A172 (cell line): ENCODE results near the gene KRTAP12-3. TPM values are rescaled to one million over a fixed set of nuclear protein-coding genes. Genes with fewer than 3 reads are reported as not detected.
"Not testable (repeated sequence)": the region's sequence is repeated elsewhere in the genome, so short reads cannot be mapped to it uniquely, and the experiment has no call there.

Experiments
- DNase-seq: peaks from one replicate; pipeline ENCODE4 v3.0.0-alpha.2; 2015; ENCODE audit warnings: low spot score
- total RNA-seq: library from RNA; depleted of rRNA; stranded (reverse); fragments of >200 nt; shearing (Covaris generic); gene quantifications from 2 replicates; pipeline ENCODE4 v1.2.3, GENCODE V29; 2014

The KRTAP12-3 gene
- total RNA-seq, 1 experiment from 2014 or later: not detected

- DNase-seq: no peak
Observed at GRCh38 chr21:44650973-44651675, 6.6 kb upstream of the KRTAP12-3 start.

GRCh38 chr21:44653123-44653522, 4.6 kb upstream of the KRTAP12-3 start:
- DNase-seq: no peak

GRCh38 chr21:44653656-44654575, 3.8 kb upstream of the KRTAP12-3 start:
- no peak for DNase-seq

GRCh38 chr21:44654576-44655175, 3.1 kb upstream of the KRTAP12-3 start, which contains the start of gene KRTAP12-4:
KRTAP12-4 (minus strand) TSS chr21:44654659; CDS start chr21:44654614, 45 bp downstream.
- no peak for DNase-seq

GRCh38 chr21:44656868-44657267, 864 bp upstream of the KRTAP12-3 start:
- DNase-seq: no peak

DNA sequence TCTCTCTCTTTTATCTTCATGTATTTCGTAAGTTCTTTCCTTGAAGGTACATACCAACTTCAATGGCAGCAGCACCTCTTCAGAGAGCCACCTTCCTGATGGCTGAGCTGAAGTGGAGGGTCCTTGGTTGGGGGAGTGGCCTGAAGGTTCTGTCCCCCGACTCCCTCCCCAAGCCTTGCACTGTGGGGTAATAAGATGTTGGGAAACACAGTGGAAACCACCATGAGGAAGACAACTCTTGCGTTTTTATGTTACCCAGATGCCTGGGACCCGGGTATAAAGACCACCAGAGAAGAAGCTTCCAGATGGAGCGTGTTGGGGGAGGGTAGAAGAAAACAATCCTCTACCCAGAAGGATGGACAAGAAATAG, 794 bp downstream of the KRTAP12-3 start:
- no peak for DNase-seq

DNA sequence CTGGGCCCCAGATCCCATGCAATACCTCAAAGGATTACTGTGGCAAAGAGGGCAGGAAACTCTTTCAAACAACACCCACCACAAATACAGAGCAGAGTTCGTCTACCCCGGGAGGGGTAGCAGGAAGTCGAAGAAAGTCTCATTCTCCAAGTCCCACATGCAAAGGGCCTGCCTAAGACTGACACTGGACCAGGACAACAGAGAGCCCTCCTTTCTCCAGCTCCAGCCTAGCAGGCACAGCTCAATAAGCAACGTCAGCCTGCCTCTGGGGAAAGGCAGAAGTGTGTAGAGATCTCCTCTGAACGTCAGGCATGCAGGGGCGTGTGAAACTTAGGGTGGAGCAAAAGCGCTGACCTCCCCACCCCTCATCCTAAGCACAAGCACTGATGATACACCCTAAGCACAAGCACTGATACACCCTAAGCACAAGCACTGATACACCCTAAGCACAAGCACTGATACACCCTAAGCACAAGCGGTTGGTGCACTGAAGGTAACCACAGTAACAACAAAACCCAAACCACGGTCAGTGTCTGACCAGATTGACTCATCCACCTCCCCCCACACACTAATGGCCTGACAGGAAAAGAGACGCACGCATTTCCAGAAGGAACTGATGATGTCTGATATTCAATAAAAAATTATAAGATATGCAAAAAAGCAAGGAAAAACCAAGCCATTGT, 1.3 kb downstream of the KRTAP12-3 start:
- DNase-seq: no peak

GRCh38 chr21:44661567-44661966, 3.8 kb downstream of the KRTAP12-3 start:
- DNase-seq: not testable (repeated sequence)

- no peak for DNase-seq
Observed at GRCh38 chr21:44664691-44665090, 7.0 kb downstream of the KRTAP12-3 start.

GRCh38 chr21:44666401-44667320, 8.9 kb downstream of the KRTAP12-3 start, which contains the start of gene KRTAP12-2:
KRTAP12-2 (minus strand) TSS chr21:44666927; CDS start chr21:44666886, 41 bp downstream.
- peak; percentile 21 for DNase-seq

DNA sequence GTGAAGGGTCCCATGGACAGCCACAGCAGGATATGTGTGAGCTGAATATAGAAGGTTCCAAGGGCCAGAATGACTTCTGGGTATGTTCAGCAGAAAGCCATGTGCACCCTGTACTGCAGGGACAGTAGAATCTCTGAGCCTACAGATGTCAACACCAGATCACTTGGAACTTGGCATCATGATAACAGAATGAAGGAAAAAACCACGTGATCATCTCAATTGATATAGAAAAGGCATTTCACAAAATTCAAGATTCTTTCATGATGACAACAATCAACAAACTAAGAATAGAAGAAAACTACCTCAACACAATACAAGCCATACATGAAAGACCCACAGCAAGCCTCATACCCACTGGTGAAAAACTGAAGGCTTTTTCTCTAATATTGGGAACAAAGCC, 9.9 kb downstream of the KRTAP12-3 start:
- DNase-seq: no peak

DNA sequence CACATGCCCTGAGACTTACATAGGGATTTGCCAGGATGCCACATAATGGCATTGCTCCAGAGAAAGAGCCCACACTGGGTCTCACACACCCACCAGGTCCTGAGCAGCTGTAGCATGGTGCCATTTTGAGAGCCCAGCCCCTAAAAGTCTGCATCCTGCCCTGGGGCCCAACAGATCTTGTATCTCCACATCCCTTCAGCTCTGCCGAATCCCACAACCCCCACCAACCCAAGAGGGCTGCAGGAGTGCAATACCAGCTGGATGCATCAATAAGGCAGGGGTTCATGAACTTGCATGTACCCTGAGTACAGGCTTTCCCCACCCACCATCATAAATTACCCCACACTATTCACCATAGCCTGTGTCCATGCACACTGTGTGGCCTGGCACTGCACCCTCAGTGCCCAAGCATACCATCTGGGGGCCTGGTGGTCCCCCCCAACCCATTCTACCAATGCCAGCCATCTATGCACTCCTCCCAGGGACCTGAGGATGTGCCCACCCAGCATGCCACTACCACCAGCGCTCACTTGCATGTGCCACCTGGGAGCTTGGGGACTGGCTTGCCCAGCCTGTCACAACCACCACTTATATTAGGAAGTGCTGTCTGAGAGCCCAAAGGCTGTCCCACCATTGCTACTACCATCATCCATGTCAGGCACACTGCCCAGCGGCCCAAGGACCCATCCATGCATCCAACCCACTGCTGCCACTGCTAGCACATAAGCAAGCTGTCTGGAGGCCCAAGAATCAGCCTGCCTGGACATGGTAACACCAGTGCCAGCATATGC, 13.1 kb downstream of the KRTAP12-3 start:
- no peak for DNase-seq

GRCh38 chr21:44671911-44672310, 14.2 kb downstream of the KRTAP12-3 start:
- DNase-seq: no peak

- no peak for DNase-seq
Observed at GRCh38 chr21:44677881-44678280, 20.1 kb downstream of the KRTAP12-3 start.

GRCh38 chr21:44681152-44681551, 23.4 kb downstream of the KRTAP12-3 start:
- DNase-seq: no peak

DNA sequence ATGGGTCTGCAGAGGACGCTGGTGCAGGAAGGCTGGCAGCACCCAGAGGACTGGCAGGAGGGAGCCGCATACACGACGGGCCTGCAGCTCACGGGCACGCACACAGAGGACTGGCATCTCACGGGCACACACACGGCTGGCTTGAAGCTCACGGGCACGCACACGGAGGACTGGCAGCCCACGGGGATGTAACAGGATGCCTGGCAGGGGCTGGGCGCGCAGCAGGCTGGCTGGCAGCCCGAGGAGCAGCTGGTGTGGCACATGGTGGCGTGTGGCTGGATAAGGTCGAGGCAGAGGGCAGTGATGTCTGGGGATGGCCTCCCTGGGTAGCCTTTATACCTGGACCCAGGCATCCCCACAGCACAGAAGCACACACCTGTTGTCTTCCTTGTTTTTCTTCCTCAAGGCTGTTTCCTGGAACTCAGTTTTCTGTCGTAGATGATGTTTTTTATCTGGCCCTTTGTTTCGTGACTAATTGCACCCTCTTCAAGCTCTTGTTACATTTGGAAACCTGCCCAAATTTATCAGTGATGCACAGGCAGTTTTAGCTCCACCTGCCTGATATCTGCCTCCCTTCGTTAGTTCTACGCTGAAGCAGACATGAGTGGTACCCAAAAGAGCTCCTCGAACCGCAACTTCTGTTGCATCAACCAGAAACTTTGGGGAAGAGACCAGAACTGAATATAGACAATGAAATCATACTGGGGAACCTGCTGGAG, 24.3 kb downstream of the KRTAP12-3 start, which contains the start of gene KRTAP12-1:
TSS of gene KRTAP12-1 (minus strand) at position 303 of the 719 bp plus-strand sequence. CDS start at position 263, 40 bp downstream.
- DNase-seq: no peak

- no peak for DNase-seq
Observed at GRCh38 chr21:44682580-44683151, 24.9 kb downstream of the KRTAP12-3 start.

DNA sequence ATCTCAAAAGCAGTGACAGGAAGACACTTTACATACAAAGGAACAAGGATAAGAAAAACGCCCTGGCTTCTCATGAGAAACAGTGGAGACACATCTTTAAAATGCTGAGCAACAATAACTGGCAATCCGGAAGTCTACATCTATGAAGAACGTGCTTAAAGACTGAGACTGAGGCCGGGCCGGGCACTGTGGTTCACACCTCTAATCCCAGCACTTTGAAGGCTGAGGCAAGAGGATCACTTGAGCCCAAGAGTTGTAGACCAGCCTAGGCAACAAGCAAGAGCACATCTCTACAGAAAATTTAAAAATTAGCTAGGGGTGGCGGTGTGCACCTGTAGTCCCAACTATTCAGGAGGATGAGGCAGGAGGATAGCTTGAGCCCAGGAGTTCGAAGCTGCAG, 26.3 kb downstream of the KRTAP12-3 start:
- DNase-seq: no peak

DNA sequence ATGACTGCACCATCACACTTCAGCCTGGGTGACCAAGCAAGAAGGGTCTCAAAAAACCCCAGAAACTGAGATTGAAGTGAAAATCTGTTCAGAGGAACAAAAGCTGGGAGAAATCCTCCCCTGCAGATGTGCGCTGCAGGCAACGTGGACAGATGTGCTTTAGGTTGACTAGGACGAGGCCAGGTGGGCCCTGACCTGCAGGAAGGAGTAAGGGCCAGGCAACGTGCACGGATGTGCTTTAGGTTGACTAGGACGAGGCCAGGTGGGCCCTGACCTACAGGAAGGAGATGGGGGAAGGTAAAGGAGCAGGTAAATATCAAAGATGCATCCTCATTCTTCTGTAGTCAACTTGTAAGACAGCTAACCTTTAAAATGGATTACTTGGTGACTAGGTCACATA, 26.8 kb downstream of the KRTAP12-3 start:
- DNase-seq: no peak
